ENCODE data around the gene CDV3. TPM values are rescaled to one million over a fixed set of nuclear protein-coding genes. Genes with fewer than 3 reads are reported as not detected.
"Not testable (repeated sequence)": the region's sequence is repeated elsewhere in the genome, so short reads cannot be mapped to it uniquely, and the experiment has no call there.

The CDV3 gene
- total RNA-seq, 6 experiments from 2014 or later: 61.3 to 104 (median 81.3) TPM

DNA sequence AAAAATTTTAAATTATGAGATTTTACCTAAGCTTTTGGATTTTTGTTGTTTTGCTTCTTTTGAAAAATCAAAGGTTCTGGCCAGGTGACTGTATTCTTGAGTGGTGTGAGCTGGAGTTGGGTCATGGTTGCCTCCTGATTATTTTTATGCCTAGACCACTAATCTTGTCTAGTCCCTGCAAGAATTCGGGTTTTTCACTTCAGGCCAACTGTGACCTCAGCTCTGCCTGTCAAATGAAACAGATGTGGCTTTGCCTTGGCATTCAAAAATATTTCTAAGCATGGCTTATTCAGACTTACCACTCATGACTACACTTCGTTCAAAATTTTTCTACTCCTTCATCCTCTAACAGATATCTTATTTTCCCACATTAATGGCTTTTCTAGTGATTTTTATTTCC is 25.4 kb upstream of the CDV3 start:
- TF ChIP-seq, protein P1, sequence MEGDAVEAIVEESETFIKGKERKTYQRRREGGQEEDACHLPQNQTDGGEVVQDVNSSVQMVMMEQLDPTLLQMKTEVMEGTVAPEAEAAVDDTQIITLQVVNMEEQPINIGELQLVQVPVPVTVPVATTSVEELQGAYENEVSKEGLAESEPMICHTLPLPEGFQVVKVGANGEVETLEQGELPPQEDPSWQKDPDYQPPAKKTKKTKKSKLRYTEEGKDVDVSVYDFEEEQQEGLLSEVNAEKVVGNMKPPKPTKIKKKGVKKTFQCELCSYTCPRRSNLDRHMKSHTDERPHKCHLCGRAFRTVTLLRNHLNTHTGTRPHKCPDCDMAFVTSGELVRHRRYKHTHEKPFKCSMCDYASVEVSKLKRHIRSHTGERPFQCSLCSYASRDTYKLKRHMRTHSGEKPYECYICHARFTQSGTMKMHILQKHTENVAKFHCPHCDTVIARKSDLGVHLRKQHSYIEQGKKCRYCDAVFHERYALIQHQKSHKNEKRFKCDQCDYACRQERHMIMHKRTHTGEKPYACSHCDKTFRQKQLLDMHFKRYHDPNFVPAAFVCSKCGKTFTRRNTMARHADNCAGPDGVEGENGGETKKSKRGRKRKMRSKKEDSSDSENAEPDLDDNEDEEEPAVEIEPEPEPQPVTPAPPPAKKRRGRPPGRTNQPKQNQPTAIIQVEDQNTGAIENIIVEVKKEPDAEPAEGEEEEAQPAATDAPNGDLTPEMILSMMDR (IDR thresholded peaks at IDR 0.05): no peak
- no peak for TF ChIP-seq POLR2A (IDR thresholded peaks at IDR 0.05)
- ATAC-seq (no peak), DNase-seq (no peak)
- H3K27ac ChIP-seq: peak overlapping the region in 1 of 3 donors; percentile 80
- no peaks in the 10 kb centered on the region for H3K27me3 ChIP-seq
- H3K4me1 ChIP-seq: peaks cover 0 to 31% (median 8%) of the 10 kb centered on the region in 4 donors
- intact Hi-C loops (cut with DNase I): no loop called here
- no peak overlapping the region for H3K4me3 ChIP-seq
- no peaks in the 10 kb centered on the region for H3K36me3 ChIP-seq
- 38% methylated on average over 2 of the region's 2 CpGs for WGBS (ENCODE audit: insufficient coverage, low coverage, low lambda C conversion rate, missing lambda C conversion rate)
- H3K9me3 ChIP-seq: no peaks in the 10 kb centered on the region

DNA sequence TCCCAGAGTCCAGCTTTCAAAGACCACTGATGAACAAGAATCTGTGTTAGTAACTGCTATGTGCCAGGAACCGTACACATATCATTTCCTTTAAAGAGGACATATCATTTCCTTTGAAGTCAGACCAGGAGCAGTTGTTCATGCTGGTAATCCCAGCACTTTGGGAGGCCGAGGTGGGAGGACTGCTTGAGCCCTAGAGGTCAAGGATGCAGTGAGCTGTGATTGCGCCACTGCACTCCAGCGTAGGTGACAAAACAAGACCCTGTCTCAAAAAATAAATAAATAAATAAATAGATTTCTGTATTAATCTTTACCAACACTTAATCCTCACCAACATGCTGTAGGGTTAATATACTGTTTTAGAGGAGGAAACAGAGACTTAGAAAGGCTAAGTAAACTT is 23.9 kb upstream of the CDV3 start:
- no peaks in the 10 kb centered on the region for H3K9me3 ChIP-seq
- 67% methylated on average over 2 of the region's 4 CpGs for WGBS (ENCODE audit: insufficient coverage, low coverage, low lambda C conversion rate, missing lambda C conversion rate)
- no peaks in the 10 kb centered on the region for H3K27me3 ChIP-seq
- H3K27ac ChIP-seq: no peak overlapping the region
- H3K4me1 ChIP-seq: peaks cover 0 to 31% (median 8%) of the 10 kb centered on the region in 4 donors
- no peak for DNase-seq
- TF ChIP-seq POLR2A (IDR thresholded peaks at IDR 0.05): no peak
- TF ChIP-seq, protein P1 (IDR thresholded peaks at IDR 0.05): no peak
- H3K4me3 ChIP-seq: no peak overlapping the region
- intact Hi-C loops (cut with DNase I): no loop called here
- no peak for ATAC-seq
- no peaks in the 10 kb centered on the region for H3K36me3 ChIP-seq

DNA sequence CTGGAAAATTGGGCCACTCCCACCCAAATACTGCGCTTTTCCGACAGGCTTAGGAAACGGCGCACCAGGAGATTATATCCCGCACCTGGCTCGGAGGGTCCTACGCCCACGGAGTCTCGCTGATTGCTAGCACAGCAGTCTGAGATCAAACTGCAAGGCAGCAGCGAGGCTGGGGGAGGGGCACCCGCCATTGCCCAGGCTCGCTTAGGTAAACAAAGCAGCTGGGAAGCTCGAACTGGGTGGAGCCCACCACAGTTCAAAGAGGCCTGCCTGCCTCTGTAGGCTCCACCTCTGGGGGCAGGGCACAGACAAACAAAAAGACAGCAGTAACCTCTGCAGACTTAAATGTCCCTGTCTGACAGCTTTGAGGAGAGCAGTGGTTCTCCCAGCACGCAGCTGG is 21.9 kb upstream of the CDV3 start:
- H3K4me3 ChIP-seq; ATAC-seq; H3K9me3 ChIP-seq; H3K36me3 ChIP-seq; H3K27ac ChIP-seq; H3K27me3 ChIP-seq; intact Hi-C loops (cut with DNase I); DNase-seq: not testable (repeated sequence)
- WGBS (ENCODE audit: insufficient coverage, low coverage, low lambda C conversion rate, missing lambda C conversion rate): 90% methylated on average over 2 of the region's 14 CpGs
- peaks cover 0 to 14% (median 7%) of the 10 kb centered on the region in 4 donors for H3K4me1 ChIP-seq

DNA sequence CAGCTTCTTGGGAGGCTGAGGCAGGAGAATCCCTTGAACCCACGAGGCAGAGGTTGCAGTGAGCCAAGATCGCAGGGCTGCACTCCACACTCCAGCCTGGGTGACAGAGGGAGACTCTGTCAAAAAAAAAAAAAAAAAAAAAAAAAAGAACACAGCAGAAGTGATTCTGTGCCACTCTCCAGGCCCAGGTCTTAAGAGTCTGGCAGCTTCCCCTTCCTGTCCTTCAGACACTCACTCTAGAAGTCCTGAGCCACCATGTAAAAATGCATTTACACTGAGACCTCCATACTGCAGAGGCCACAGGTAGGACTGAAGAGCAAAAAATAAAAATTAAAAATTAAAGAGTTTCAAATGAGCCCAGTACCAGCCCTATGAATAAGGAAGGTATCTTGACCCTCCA is 11.8 kb upstream of the CDV3 start:
- WGBS (ENCODE audit: insufficient coverage, low coverage, low lambda C conversion rate, missing lambda C conversion rate): no CpG with 5 or more reads among the region's 2 CpGs
- DNase-seq: no peak
- intact Hi-C loops (cut with DNase I): no loop called here
- H3K4me3 ChIP-seq: no peak overlapping the region
- no peaks in the 10 kb centered on the region for H3K9me3 ChIP-seq
- no peaks in the 10 kb centered on the region for H3K36me3 ChIP-seq
- no peak for ATAC-seq
- no peaks in the 10 kb centered on the region for H3K4me1 ChIP-seq
- no peak for TF ChIP-seq POLR2A (IDR thresholded peaks at IDR 0.05)
- TF ChIP-seq, protein P1 (IDR thresholded peaks at IDR 0.05): no peak
- H3K27me3 ChIP-seq: no peaks in the 10 kb centered on the region
- H3K27ac ChIP-seq: no peak overlapping the region

DNA sequence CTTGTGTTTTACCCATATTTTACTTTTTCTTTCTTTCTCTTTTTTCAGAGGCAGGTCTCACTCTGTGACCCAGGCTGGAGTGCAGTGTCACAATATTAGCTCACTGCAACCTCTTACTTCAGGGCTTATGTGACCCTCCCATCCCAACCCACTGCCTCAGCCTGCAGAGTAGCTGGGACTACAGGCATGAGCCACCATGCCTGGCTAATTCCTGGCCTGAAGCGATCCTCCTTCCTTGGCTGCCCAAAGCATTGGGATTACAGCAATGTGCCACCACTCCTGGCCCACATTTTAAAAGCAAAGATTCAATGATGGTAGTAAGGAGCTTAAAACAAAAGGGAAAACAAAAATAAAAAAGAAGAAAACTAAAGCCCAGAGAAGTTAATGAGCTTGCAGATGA is 11.1 kb upstream of the CDV3 start:
- Histone ChIP-seq H3K36me3 (no peaks in the 10 kb centered on the region), H3K4me1 (no peaks in the 10 kb centered on the region), H3K4me3 (no peak overlapping the region), H3K27ac (no peak overlapping the region), H3K9me3 (no peaks in the 10 kb centered on the region), H3K27me3 (no peaks in the 10 kb centered on the region)
- WGBS (ENCODE audit: insufficient coverage, low coverage, low lambda C conversion rate, missing lambda C conversion rate): 100% methylated on average over 1 of the region's 1 CpG
- DNase-seq (no peak), ATAC-seq (no peak)
- intact Hi-C loops (cut with DNase I): no loop called here
- TF ChIP-seq, protein P1 (IDR thresholded peaks at IDR 0.05): no peak
- TF ChIP-seq POLR2A (IDR thresholded peaks at IDR 0.05): no peak
